Measurements from ENCODE around the gene MATCAP1. TPM values are rescaled to one million over a fixed set of nuclear protein-coding genes. Genes with fewer than 3 reads are reported as not detected.

The MATCAP1 gene
- polyA plus RNA-seq, 4 donors = 23.9 to 68.7 (median 45.6) TPM

GRCh38 chr16:67191995-67192681 lies 8.4 kb upstream of the MATCAP1 start, which contains the start of gene E2F4:
TSS of gene E2F4 (plus strand) at chr16:67192155. CDS start at chr16:67192228, 73 bp downstream.
- peak in 3 of 4 donors; percentile 69 to 79 (median 76) for DNase-seq (ENCODE audit: low read depth in 4 of 4, low spot score in 2 of 4)

- no peak for DNase-seq (ENCODE audit: low read depth in 4 of 4, low spot score in 2 of 4)
These were observed 7.7 kb upstream of the MATCAP1 start for GRCh38 chr16:67191411-67191994.

GRCh38 chr16:67190448-67191399 lies 7.0 kb upstream of the MATCAP1 start:
- no peak for DNase-seq (ENCODE audit: low read depth in 4 of 4, low spot score in 2 of 4)

- DNase-seq (ENCODE audit: low read depth in 4 of 4, low spot score in 2 of 4) = no peak
These were observed 6.3 kb upstream of the MATCAP1 start, which contains the start of gene EXOC3L1 for GRCh38 chr16:67190041-67190440. TSS of gene EXOC3L1 (minus strand) at chr16:67190136. CDS start at chr16:67189676, 460 bp downstream.

- DNase-seq (ENCODE audit: low read depth in 4 of 4, low spot score in 2 of 4) = no peak
These were observed 5.0 kb upstream of the MATCAP1 start for GRCh38 chr16:67188798-67189197.

- DNase-seq (ENCODE audit: low read depth in 4 of 4, low spot score in 2 of 4) = no peak
These were observed 4.6 kb upstream of the MATCAP1 start for GRCh38 chr16:67188323-67188722.

GRCh38 chr16:67187175-67187890 lies 3.6 kb upstream of the MATCAP1 start:
- no peak for DNase-seq (ENCODE audit: low read depth in 4 of 4, low spot score in 2 of 4)

- no peak for DNase-seq (ENCODE audit: low read depth in 4 of 4, low spot score in 2 of 4)
These were observed 2.8 kb upstream of the MATCAP1 start for GRCh38 chr16:67186550-67186950.

- DNase-seq (ENCODE audit: low read depth in 4 of 4, low spot score in 2 of 4) = no peak
These were observed 1.9 kb upstream of the MATCAP1 start for GRCh38 chr16:67185651-67186134.

- peak in 2 of 4 donors; percentile 72 to 89 for DNase-seq (ENCODE audit: low read depth in 4 of 4, low spot score in 2 of 4)
These were observed 1.4 kb upstream of the MATCAP1 start for GRCh38 chr16:67184995-67185650.

- no peak for DNase-seq (ENCODE audit: low read depth in 4 of 4, low spot score in 2 of 4)
These were observed 761 bp upstream of the MATCAP1 start for GRCh38 chr16:67184453-67184994.

- DNase-seq (ENCODE audit: low read depth in 4 of 4, low spot score in 2 of 4) = no peak
These were observed 508 bp downstream of the MATCAP1 start for GRCh38 chr16:67183284-67183626.

- DNase-seq (ENCODE audit: low read depth in 4 of 4, low spot score in 2 of 4) = no peak
These were observed 1.5 kb downstream of the MATCAP1 start for GRCh38 chr16:67182288-67182687.

GRCh38 chr16:67181346-67181745 lies 2.4 kb downstream of the MATCAP1 start:
- DNase-seq (ENCODE audit: low read depth in 4 of 4, low spot score in 2 of 4) = no peak

GRCh38 chr16:67180166-67180565 lies 3.6 kb downstream of the MATCAP1 start:
- no peak for DNase-seq (ENCODE audit: low read depth in 4 of 4, low spot score in 2 of 4)

GRCh38 chr16:67179421-67180080 lies 4.2 kb downstream of the MATCAP1 start:
- DNase-seq (ENCODE audit: low read depth in 4 of 4, low spot score in 2 of 4) = no peak

- no peak for DNase-seq (ENCODE audit: low read depth in 4 of 4, low spot score in 2 of 4)
These were observed 5.7 kb downstream of the MATCAP1 start for GRCh38 chr16:67177743-67178699.

GRCh38 chr16:67176662-67177061 lies 7.1 kb downstream of the MATCAP1 start:
- DNase-seq (ENCODE audit: low read depth in 4 of 4, low spot score in 2 of 4) = no peak

Measured in left renal cortex interstitium (tissue), 4 donors.